ENCODE data around the gene VPS26B.

The VPS26B gene

DNA sequence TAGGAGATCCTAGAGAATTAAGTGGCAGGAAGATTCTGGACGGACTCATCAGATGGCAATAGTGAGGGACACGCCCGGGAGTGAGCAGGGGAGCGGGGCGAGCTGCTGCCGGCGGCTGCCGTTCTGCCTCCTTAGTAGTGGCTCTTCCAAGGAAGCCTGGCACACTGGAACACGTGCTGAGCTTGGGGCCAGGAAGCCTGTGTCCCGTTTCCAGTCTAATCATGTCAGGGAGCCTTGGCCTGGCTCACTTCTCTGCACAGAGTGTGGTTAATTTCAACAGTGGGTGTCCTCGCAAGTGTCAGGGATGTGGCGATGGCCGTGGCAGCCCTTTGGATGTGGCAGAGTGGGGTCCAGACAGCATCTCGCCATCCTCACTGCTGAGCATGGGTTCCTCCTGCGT lies 68.2 kb downstream of the VPS26B start:
- Histone ChIP-seq H3K4me3 (ENCODE audit: control insufficient read depth in 1 of 7, extremely low read depth in 1 of 7, insufficient read depth in 4 of 7, low read depth in 2 of 7, low read length in 6 of 7) (no peak overlapping the region), H3K9me3 (ENCODE audit: control extremely low read depth in 1 of 5, control insufficient read depth in 4 of 5, insufficient read depth in 2 of 5, low read depth in 1 of 5, low read length in 4 of 5) (no peaks in the 10 kb centered on the region), H3K36me3 (ENCODE audit: control insufficient read depth in 4 of 4, insufficient read depth in 4 of 4, low read length in 3 of 4) (no peaks in the 10 kb centered on the region), H3K27me3 (replicated peaks in 2 of 5; ENCODE audit: control insufficient read depth in 4 of 5, insufficient read depth in 5 of 5, low read length in 4 of 5) (peaks cover 0 to 6% (median 3%) of the 10 kb centered on the region in 5 experiments), H3K27ac (ENCODE audit: insufficient read depth in 1 of 2, low read depth in 1 of 2, low read length in 2 of 2, poor library complexity in 1 of 2, severe bottlenecking in 2 of 2) (no peak overlapping the region), H3K4me1 (ENCODE audit: control extremely low read depth in 1 of 4, control insufficient read depth in 4 of 4, insufficient read depth in 4 of 4, low read length in 3 of 4) (no peaks in the 10 kb centered on the region)
- DNase-seq, result no peak
- ChIA-PET POLR2A (no interaction called here), CTCF (no interaction called here)
- WGBS (ENCODE audit: insufficient coverage), result 84% methylated on average over 15 of the region's 15 CpGs

- no peak for DNase-seq
- H3K4me3 ChIP-seq (ENCODE audit: control insufficient read depth in 1 of 7, extremely low read depth in 1 of 7, insufficient read depth in 4 of 7, low read depth in 2 of 7, low read length in 6 of 7), result no peak overlapping the region
- no peaks in the 10 kb centered on the region for H3K9me3 ChIP-seq (ENCODE audit: control extremely low read depth in 1 of 5, control insufficient read depth in 4 of 5, insufficient read depth in 2 of 5, low read depth in 1 of 5, low read length in 4 of 5)
- no peak overlapping the region for H3K27ac ChIP-seq (ENCODE audit: insufficient read depth in 1 of 2, low read depth in 1 of 2, low read length in 2 of 2, poor library complexity in 1 of 2, severe bottlenecking in 2 of 2)
- H3K4me1 ChIP-seq (ENCODE audit: control extremely low read depth in 1 of 4, control insufficient read depth in 4 of 4, insufficient read depth in 4 of 4, low read length in 3 of 4), result no peaks in the 10 kb centered on the region
- CTCF ChIA-PET, result no interaction called here
- POLR2A ChIA-PET, result no interaction called here
- 93% methylated on average over 16 of the region's 20 CpGs for WGBS (ENCODE audit: insufficient coverage)
- H3K36me3 ChIP-seq (ENCODE audit: control insufficient read depth in 4 of 4, insufficient read depth in 4 of 4, low read length in 3 of 4), result no peaks in the 10 kb centered on the region
- H3K27me3 ChIP-seq (replicated peaks in 2 of 5; ENCODE audit: control insufficient read depth in 4 of 5, insufficient read depth in 5 of 5, low read length in 4 of 5), result peaks cover 0 to 4% (median 3%) of the 10 kb centered on the region in 5 experiments
Measured at GRCh38 chr11:134293119-134294113, 68.9 kb downstream of the VPS26B start.

DNA sequence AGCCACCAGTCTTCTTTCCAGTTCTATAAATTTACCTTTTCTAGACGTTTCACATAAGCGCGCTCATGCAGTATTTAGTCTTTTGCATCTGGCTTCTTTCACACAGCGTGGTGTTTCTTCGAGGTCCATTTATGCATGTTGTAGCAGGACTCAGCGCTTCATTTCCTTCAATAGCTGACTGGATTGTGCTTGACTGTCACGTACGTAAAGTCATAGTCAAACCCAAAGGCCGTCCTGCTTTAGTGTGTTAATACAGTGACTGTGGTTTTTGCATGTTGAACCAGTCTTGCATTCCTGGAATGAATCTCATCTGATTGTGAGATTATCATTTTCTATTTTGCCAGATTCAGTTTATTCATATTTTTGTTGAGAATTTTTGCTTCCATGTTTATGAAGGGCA lies 70.2 kb downstream of the VPS26B start:
- no peak for DNase-seq
- no peak overlapping the region for H3K4me3 ChIP-seq (ENCODE audit: control insufficient read depth in 1 of 7, extremely low read depth in 1 of 7, insufficient read depth in 4 of 7, low read depth in 2 of 7, low read length in 6 of 7)
- peaks cover 0 to 3% (median 0%) of the 10 kb centered on the region in 5 experiments for H3K27me3 ChIP-seq (replicated peaks in 2 of 5; ENCODE audit: control insufficient read depth in 4 of 5, insufficient read depth in 5 of 5, low read length in 4 of 5)
- no peaks in the 10 kb centered on the region for H3K36me3 ChIP-seq (ENCODE audit: control insufficient read depth in 4 of 4, insufficient read depth in 4 of 4, low read length in 3 of 4)
- POLR2A ChIA-PET, result no interaction called here
- no peaks in the 10 kb centered on the region for H3K9me3 ChIP-seq (ENCODE audit: control extremely low read depth in 1 of 5, control insufficient read depth in 4 of 5, insufficient read depth in 2 of 5, low read depth in 1 of 5, low read length in 4 of 5)
- WGBS (ENCODE audit: insufficient coverage), result 90% methylated on average over 6 of the region's 9 CpGs
- H3K4me1 ChIP-seq (ENCODE audit: control extremely low read depth in 1 of 4, control insufficient read depth in 4 of 4, insufficient read depth in 4 of 4, low read length in 3 of 4), result no peaks in the 10 kb centered on the region
- CTCF ChIA-PET, result no interaction called here
- no peak overlapping the region for H3K27ac ChIP-seq (ENCODE audit: insufficient read depth in 1 of 2, low read depth in 1 of 2, low read length in 2 of 2, poor library complexity in 1 of 2, severe bottlenecking in 2 of 2)

Measured in common myeloid progenitor, CD34-positive (primary cell).